Urothelium cell line (cell line): ENCODE results near the gene CAMKMT.

ENCODE experiments used
- DNase-seq: peaks from one replicate; pipeline ENCODE4 v3.0.0; 2011; ENCODE audit warnings: low spot score, mixed read lengths
- FAIRE-seq: peaks from 2 replicates; lab custom pipeline; 2011; peaks lifted over from hg19 to GRCh38; lab: Jason Lieb, UNC

CAMKMT gene

DNA sequence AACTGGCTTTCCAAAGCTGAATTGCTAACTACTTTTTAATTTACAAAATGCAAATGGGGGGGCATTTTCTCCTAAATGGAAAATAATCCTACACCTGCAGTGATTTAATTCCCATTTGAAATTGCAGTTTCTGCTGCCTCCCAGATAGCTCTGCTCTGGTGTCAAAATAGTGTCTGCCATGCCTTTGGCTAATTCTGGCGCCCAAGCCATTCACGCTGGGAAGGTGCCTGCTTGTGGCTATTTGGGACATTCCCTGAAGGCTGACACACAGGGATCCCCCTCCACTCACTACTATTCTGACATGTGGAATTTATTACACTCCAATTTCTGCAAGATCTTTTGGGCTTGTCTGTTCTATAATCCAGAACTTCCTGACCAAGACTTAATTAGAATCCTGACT, 451.4 kb downstream of the CAMKMT start:
- no peak for DNase-seq
- FAIRE-seq: no peak

DNA sequence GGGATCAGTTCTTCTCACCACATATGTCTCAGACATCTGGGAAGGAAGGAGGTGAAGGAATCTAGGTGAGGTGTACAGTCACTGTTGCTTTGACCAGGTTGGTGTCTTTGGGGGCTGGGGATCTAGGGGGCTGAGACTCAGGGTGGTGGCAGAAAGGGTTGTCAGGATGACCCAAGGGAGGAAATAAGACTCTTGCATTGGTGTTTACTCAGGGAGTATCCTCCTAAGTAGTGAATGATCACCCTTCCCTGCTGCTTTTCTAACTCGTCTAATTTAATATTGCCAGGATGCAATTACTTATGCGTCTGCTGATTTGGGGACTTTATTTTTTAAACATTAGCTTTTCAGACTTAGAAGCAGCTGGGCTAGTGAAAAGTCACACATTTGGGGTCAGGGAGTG, 451.9 kb downstream of the CAMKMT start:
- FAIRE-seq (no peak), DNase-seq (no peak)

DNA sequence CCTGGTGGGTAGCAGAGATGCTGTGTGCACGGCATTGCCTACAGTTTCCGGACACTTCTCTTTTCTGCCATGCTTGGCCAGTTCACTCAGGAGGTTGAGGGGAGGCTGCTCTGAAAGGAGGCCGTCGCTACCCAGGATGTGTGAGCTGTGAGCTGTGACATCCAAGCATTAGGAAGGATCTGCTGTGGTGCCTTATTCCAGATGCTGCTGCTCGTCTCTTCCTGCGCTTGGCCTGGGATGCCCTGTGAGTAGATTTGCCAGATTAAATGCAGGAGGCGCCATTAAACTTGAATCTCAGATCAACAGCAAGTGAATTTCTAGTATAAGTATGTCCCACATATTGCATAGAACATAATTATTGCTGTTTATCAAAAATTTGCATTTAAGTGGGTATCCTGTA, 455.5 kb downstream of the CAMKMT start:
- no peak for FAIRE-seq
- DNase-seq: no peak

GRCh38 chr2:44817673-44818335, 456.1 kb downstream of the CAMKMT start:
- FAIRE-seq: no peak
- no peak for DNase-seq

- no peak for DNase-seq
- no peak for FAIRE-seq
Observed at GRCh38 chr2:44819061-44819460, 457.3 kb downstream of the CAMKMT start.

DNA sequence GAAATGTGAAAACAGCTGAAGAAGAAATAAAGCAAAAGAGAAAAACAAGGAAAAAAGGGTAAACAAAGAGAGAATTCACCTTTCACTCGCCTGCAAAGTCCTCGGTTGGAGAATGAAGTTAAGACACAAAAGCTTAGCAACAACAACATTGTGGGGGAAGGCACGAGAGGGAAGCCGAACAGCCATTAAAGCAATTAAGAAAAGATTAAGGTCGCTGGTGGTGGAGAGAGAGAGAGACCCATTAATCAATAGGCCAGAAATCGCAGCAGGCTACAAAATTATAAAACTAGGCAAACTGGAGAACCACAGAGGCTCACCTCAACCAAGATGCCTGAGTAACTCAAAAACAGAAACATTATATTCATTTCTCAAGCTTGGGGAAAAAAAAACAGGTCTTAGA, 459.8 kb downstream of the CAMKMT start:
- FAIRE-seq (no peak), DNase-seq (no peak)

- no peak for FAIRE-seq
- DNase-seq: no peak
Observed at GRCh38 chr2:44822174-44822573, 460.4 kb downstream of the CAMKMT start.
